Ishikawa (cell line): ENCODE results near the gene TGFBR3.

Experiments
- CEBPB ChIP-seq: IDR thresholded peaks from 2 replicates; pipeline ENCODE4 v1.6.1; 2012
- CREB1 ChIP-seq: IDR thresholded peaks from 2 replicates; pipeline ENCODE4 v1.6.1; 2012; ENCODE audit warnings: low read depth
- EP300 ChIP-seq: IDR thresholded peaks from 2 replicates; pipeline ENCODE4 v1.6.1; 2012; ENCODE audit warnings: borderline replicate concordance
- NFIC ChIP-seq: IDR thresholded peaks from 2 replicates; pipeline ENCODE4 v1.6.1; 2012
- USF1 ChIP-seq: IDR thresholded peaks from 2 replicates; pipeline ENCODE4 v1.6.1; 2012
- TF ChIP-seq, protein P1 (sequence below): IDR thresholded peaks from 2 replicates; pipeline ENCODE4 v1.6.1; 2012; ENCODE audit warnings: low read depth, mild to moderate bottlenecking

- TF ChIP-seq CEBPB (no peak), CREB1 (no peak), USF1 (no peak), EP300 (no peak), NFIC (no peak)
- TF ChIP-seq, protein P1, sequence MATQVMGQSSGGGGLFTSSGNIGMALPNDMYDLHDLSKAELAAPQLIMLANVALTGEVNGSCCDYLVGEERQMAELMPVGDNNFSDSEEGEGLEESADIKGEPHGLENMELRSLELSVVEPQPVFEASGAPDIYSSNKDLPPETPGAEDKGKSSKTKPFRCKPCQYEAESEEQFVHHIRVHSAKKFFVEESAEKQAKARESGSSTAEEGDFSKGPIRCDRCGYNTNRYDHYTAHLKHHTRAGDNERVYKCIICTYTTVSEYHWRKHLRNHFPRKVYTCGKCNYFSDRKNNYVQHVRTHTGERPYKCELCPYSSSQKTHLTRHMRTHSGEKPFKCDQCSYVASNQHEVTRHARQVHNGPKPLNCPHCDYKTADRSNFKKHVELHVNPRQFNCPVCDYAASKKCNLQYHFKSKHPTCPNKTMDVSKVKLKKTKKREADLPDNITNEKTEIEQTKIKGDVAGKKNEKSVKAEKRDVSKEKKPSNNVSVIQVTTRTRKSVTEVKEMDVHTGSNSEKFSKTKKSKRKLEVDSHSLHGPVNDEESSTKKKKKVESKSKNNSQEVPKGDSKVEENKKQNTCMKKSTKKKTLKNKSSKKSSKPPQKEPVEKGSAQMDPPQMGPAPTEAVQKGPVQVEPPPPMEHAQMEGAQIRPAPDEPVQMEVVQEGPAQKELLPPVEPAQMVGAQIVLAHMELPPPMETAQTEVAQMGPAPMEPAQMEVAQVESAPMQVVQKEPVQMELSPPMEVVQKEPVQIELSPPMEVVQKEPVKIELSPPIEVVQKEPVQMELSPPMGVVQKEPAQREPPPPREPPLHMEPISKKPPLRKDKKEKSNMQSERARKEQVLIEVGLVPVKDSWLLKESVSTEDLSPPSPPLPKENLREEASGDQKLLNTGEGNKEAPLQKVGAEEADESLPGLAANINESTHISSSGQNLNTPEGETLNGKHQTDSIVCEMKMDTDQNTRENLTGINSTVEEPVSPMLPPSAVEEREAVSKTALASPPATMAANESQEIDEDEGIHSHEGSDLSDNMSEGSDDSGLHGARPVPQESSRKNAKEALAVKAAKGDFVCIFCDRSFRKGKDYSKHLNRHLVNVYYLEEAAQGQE = no peak
Measured at GRCh38 chr1:91764471-91765115, 121.4 kb downstream of the TGFBR3 start.
